Measurements from ENCODE around the gene TTC7B. TPM values are rescaled to one million over a fixed set of nuclear protein-coding genes. Genes with fewer than 3 reads are reported as not detected.

TTC7B gene
- total RNA-seq, 4 donors from 2014 or later, result 19.1 to 87.6 (median 22.1) TPM

DNA sequence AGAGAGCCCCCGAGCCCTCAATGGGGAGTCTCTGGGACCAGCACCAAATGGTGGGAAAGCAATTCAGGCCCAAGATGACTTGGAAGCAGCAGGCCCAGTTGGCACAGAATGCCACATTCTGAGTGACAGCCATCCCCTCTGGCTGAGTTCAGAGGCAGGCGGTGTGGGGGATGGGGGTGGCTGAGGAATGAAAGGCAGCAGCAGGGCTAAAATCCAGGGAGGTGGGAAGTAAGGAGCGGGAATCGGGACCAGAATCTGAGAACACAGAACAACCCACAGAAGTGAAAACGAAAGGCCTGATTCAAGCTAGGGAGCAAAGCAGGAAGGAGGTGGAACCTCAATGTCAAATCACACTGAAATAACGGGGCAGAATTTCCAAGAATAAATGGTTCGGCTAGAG lies 248.2 kb downstream of the TTC7B start:
- Histone ChIP-seq H3K9me3 (no peaks in the 10 kb centered on the region), H3K4me1 (no peaks in the 10 kb centered on the region), H3K4me3 (replicated peaks in 1 of 3) (no peak overlapping the region), H3K27me3 (no peaks in the 10 kb centered on the region), H3K27ac (no peak overlapping the region), H3K36me3 (no peaks in the 10 kb centered on the region)
- intact Hi-C loops (cut with DNase I), result no loop called here
- no peak for DNase-seq
- TF ChIP-seq, protein P1, sequence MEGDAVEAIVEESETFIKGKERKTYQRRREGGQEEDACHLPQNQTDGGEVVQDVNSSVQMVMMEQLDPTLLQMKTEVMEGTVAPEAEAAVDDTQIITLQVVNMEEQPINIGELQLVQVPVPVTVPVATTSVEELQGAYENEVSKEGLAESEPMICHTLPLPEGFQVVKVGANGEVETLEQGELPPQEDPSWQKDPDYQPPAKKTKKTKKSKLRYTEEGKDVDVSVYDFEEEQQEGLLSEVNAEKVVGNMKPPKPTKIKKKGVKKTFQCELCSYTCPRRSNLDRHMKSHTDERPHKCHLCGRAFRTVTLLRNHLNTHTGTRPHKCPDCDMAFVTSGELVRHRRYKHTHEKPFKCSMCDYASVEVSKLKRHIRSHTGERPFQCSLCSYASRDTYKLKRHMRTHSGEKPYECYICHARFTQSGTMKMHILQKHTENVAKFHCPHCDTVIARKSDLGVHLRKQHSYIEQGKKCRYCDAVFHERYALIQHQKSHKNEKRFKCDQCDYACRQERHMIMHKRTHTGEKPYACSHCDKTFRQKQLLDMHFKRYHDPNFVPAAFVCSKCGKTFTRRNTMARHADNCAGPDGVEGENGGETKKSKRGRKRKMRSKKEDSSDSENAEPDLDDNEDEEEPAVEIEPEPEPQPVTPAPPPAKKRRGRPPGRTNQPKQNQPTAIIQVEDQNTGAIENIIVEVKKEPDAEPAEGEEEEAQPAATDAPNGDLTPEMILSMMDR (IDR thresholded peaks at IDR 0.05), result no peak
- TF ChIP-seq POLR2A (IDR thresholded peaks at IDR 0.05), result no peak
- 85 to 89% methylated on average over 6 to 7 of the region's 7 CpGs for WGBS, 2 donors

- no peak overlapping the region for H3K4me3 ChIP-seq (replicated peaks in 1 of 3)
- intact Hi-C loops (cut with DNase I), result no loop called here
- WGBS, 2 donors, result 85 to 96% methylated on average over 10 to 11 of the region's 11 CpGs
- H3K36me3 ChIP-seq, result no peaks in the 10 kb centered on the region
- TF ChIP-seq, protein P1 (IDR thresholded peaks at IDR 0.05), result no peak
- TF ChIP-seq POLR2A (IDR thresholded peaks at IDR 0.05), result no peak
- H3K4me1 ChIP-seq, result no peaks in the 10 kb centered on the region
- H3K9me3 ChIP-seq, result no peaks in the 10 kb centered on the region
- H3K27ac ChIP-seq, result no peak overlapping the region
- no peak for DNase-seq
- no peaks in the 10 kb centered on the region for H3K27me3 ChIP-seq
Measured at GRCh38 chr14:90567191-90567590, 249.0 kb downstream of the TTC7B start.

GRCh38 chr14:90566481-90566880 lies 249.7 kb downstream of the TTC7B start:
- WGBS, 2 donors, result 94 to 97% methylated on average over 4 of the region's 4 CpGs
- TF ChIP-seq, protein P1 (IDR thresholded peaks at IDR 0.05), result no peak
- TF ChIP-seq POLR2A (IDR thresholded peaks at IDR 0.05), result no peak
- Histone ChIP-seq H3K27ac (no peak overlapping the region), H3K27me3 (no peaks in the 10 kb centered on the region), H3K36me3 (no peaks in the 10 kb centered on the region), H3K4me1 (no peaks in the 10 kb centered on the region), H3K9me3 (no peaks in the 10 kb centered on the region), H3K4me3 (replicated peaks in 1 of 3) (no peak overlapping the region)
- intact Hi-C loops (cut with DNase I), result no loop called here
- DNase-seq, result no peak

DNA sequence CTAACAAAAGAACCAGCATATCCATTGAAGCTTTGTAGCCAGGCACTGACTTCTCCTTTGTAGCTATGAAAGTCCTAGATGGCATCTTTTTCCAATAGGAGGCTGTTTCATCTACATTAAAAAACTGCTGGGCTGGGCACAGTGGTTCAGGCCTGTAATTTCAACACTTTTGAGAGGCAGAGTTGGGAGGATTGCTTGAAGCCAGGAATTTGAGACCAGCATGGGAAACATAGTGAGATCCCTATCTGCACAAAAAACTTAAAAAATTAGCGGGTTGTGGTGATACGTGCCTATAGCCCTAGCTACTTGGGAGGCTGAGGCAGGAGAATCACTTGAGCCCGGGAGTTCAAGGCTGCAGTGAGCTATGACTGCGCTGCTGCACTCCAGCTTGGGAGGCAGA lies 251.7 kb downstream of the TTC7B start:
- Histone ChIP-seq H3K27ac (no peak overlapping the region), H3K9me3 (no peaks in the 10 kb centered on the region), H3K27me3 (no peaks in the 10 kb centered on the region), H3K4me3 (replicated peaks in 1 of 3) (no peak overlapping the region), H3K36me3 (no peaks in the 10 kb centered on the region), H3K4me1 (no peaks in the 10 kb centered on the region)
- WGBS, 2 donors, result 97 to 98% methylated on average over 4 of the region's 4 CpGs
- intact Hi-C loops (cut with DNase I), result no loop called here
- DNase-seq, result no peak
- TF ChIP-seq, protein P1 (IDR thresholded peaks at IDR 0.05), result no peak
- TF ChIP-seq POLR2A (IDR thresholded peaks at IDR 0.05), result no peak

DNA sequence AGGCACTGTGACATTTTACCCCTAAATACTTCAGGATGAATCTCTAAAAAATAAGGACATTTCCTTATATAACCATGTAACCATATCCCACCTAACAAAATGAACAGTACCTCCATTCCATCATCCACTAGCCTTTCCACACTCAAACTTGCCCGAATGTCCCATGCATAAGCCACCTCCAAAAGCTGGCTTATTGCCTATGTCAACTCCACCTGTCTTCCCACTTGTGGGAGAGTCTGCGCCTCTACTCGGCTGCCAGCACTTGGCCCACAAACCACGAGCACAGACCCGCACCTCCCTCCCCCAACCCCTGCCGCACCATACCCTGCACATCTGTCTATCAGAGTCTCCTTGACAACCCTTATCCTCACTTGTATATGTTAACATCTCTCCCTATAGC lies 253.6 kb downstream of the TTC7B start:
- TF ChIP-seq POLR2A (IDR thresholded peaks at IDR 0.05), result no peak
- TF ChIP-seq, protein P1 (IDR thresholded peaks at IDR 0.05), result no peak
- Histone ChIP-seq H3K36me3 (no peaks in the 10 kb centered on the region), H3K27ac (no peak overlapping the region), H3K27me3 (no peaks in the 10 kb centered on the region), H3K4me3 (replicated peaks in 1 of 3) (no peak overlapping the region), H3K9me3 (no peaks in the 10 kb centered on the region), H3K4me1 (no peaks in the 10 kb centered on the region)
- 88 to 93% methylated on average over 6 of the region's 6 CpGs for WGBS, 2 donors
- DNase-seq, result no peak
- intact Hi-C loops (cut with DNase I), result no loop called here
